ENCODE measurements around the gene OR13C4. TPM values are rescaled to one million over a fixed set of nuclear protein-coding genes. Genes with fewer than 3 reads are reported as not detected.
"Not testable (repeated sequence)": the region's sequence is repeated elsewhere in the genome, so short reads cannot be mapped to it uniquely, and the experiment has no call there.

The OR13C4 gene
- total RNA-seq, 1 donor from 2014 or later: not detected

- TF ChIP-seq CTCF (IDR thresholded peaks at IDR 0.05; ENCODE audit: unreplicated experiment): no peak
- no peaks in the 10 kb centered on the region for H3K9me3 Mint-ChIP-seq (ENCODE audit: unreplicated experiment)
- H3K4me1 Mint-ChIP-seq (ENCODE audit: unreplicated experiment): no peaks in the 10 kb centered on the region
- H3K27me3 Mint-ChIP-seq (ENCODE audit: unreplicated experiment): no peaks in the 10 kb centered on the region
- DNase-seq (ENCODE audit: low spot score): no peak
- H3K27ac Mint-ChIP-seq (ENCODE audit: unreplicated experiment): no peak within 1 kb of the TSS
- H3K4me3 Mint-ChIP-seq (ENCODE audit: unreplicated experiment): no peak within 1 kb of the TSS
- H3K36me3 Mint-ChIP-seq (ENCODE audit: low read depth, unreplicated experiment): no peaks in the 10 kb centered on the region
Observed at GRCh38 chr9:104536756-104537155, 9.7 kb upstream of the OR13C4 start, which contains the start of gene OR13C3. Gene OR13C3 (minus strand): TSS chr9:104536856. CDS start chr9:104536723, 133 bp downstream.

- H3K27me3 Mint-ChIP-seq (ENCODE audit: unreplicated experiment): not testable (repeated sequence)
Observed at GRCh38 chr9:104520241-104520640, 6.8 kb downstream of the OR13C4 start.

GRCh38 chr9:104514901-104515300, 12.1 kb downstream of the OR13C4 start:
- TF ChIP-seq CTCF (IDR thresholded peaks at IDR 0.05; ENCODE audit: unreplicated experiment): no peak
- no peak overlapping the region for H3K4me3 Mint-ChIP-seq (ENCODE audit: unreplicated experiment)
- no peaks in the 10 kb centered on the region for H3K27me3 Mint-ChIP-seq (ENCODE audit: unreplicated experiment)
- DNase-seq (ENCODE audit: low spot score): no peak
- H3K36me3 Mint-ChIP-seq (ENCODE audit: low read depth, unreplicated experiment): no peaks in the 10 kb centered on the region
- no peaks in the 10 kb centered on the region for H3K4me1 Mint-ChIP-seq (ENCODE audit: unreplicated experiment)
- H3K27ac Mint-ChIP-seq (ENCODE audit: unreplicated experiment): no peak overlapping the region
- no peaks in the 10 kb centered on the region for H3K9me3 Mint-ChIP-seq (ENCODE audit: unreplicated experiment)

More at GRCh38 chr9:104520241-104520640, 6.8 kb downstream of the OR13C4 start:
- not testable (repeated sequence) for H3K27ac Mint-ChIP-seq (ENCODE audit: unreplicated experiment); H3K4me3 Mint-ChIP-seq (ENCODE audit: unreplicated experiment); DNase-seq (ENCODE audit: low spot score); H3K4me1 Mint-ChIP-seq (ENCODE audit: unreplicated experiment); H3K9me3 Mint-ChIP-seq (ENCODE audit: unreplicated experiment); H3K36me3 Mint-ChIP-seq (ENCODE audit: low read depth, unreplicated experiment)

GRCh38 chr9:104506565-104506964, 20.4 kb downstream of the OR13C4 start:
- no peak for TF ChIP-seq CTCF (IDR thresholded peaks at IDR 0.05; ENCODE audit: unreplicated experiment)
- no peak overlapping the region for H3K27ac Mint-ChIP-seq (ENCODE audit: unreplicated experiment)
- no peaks in the 10 kb centered on the region for H3K27me3 Mint-ChIP-seq (ENCODE audit: unreplicated experiment)
- no peaks in the 10 kb centered on the region for H3K4me1 Mint-ChIP-seq (ENCODE audit: unreplicated experiment)
- no peaks in the 10 kb centered on the region for H3K36me3 Mint-ChIP-seq (ENCODE audit: low read depth, unreplicated experiment)
- no peak for DNase-seq (ENCODE audit: low spot score)
- no peaks in the 10 kb centered on the region for H3K9me3 Mint-ChIP-seq (ENCODE audit: unreplicated experiment)
- H3K4me3 Mint-ChIP-seq (ENCODE audit: unreplicated experiment): no peak overlapping the region

- no peaks in the 10 kb centered on the region for H3K4me1 Mint-ChIP-seq (ENCODE audit: unreplicated experiment)
- no peak for TF ChIP-seq CTCF (IDR thresholded peaks at IDR 0.05; ENCODE audit: unreplicated experiment)
- no peaks in the 10 kb centered on the region for H3K36me3 Mint-ChIP-seq (ENCODE audit: low read depth, unreplicated experiment)
- H3K4me3 Mint-ChIP-seq (ENCODE audit: unreplicated experiment): no peak within 1 kb of the TSS
- no peaks in the 10 kb centered on the region for H3K27me3 Mint-ChIP-seq (ENCODE audit: unreplicated experiment)
- DNase-seq (ENCODE audit: low spot score): no peak
- H3K9me3 Mint-ChIP-seq (ENCODE audit: unreplicated experiment): no peaks in the 10 kb centered on the region
- H3K27ac Mint-ChIP-seq (ENCODE audit: unreplicated experiment): no peak within 1 kb of the TSS
Observed at GRCh38 chr9:104503963-104504362, 23.0 kb downstream of the OR13C4 start, which contains the start of gene OR13F1. Gene OR13F1 (plus strand): TSS chr9:104504263. CDS start chr9:104504263, 0 bp downstream.
